NCI-H748 (cell line): ENCODE results near the gene BHMT.
A peak's percentile ranks its signal among the peaks of the same experiment; 100 is the strongest.
"Not testable (repeated sequence)": the region's sequence is repeated elsewhere in the genome, so short reads cannot be mapped to it uniquely, and the experiment has no call there.

Experiments used
- DNase-seq: peaks from one replicate; lab custom pipeline; 2025; ENCODE audit not compliant: unreplicated experiment; lab: John Stamatoyannopoulos, UW

The BHMT gene

GRCh38 chr5:79109527-79110492 is 1.8 kb upstream of the BHMT start:
- DNase-seq, result no peak

GRCh38 chr5:79111960-79112702 is 522 bp downstream of the BHMT start:
- DNase-seq, result no peak

GRCh38 chr5:79112703-79113058 is 1.1 kb downstream of the BHMT start:
- DNase-seq, result no peak

- DNase-seq, result no peak
Observed at GRCh38 chr5:79119486-79119885, 7.9 kb downstream of the BHMT start.

GRCh38 chr5:79120221-79120620 is 8.6 kb downstream of the BHMT start:
- DNase-seq, result no peak

- DNase-seq, result no peak
Observed at GRCh38 chr5:79122973-79123372, 11.4 kb downstream of the BHMT start.

- DNase-seq, result no peak
Observed at GRCh38 chr5:79124607-79125006, 13.0 kb downstream of the BHMT start.

- no peak for DNase-seq
Observed at GRCh38 chr5:79130781-79131180, 19.2 kb downstream of the BHMT start.

GRCh38 chr5:79133121-79133656 is 21.6 kb downstream of the BHMT start:
- peak; percentile 74 for DNase-seq

GRCh38 chr5:79133657-79134451 is 22.2 kb downstream of the BHMT start:
- peak; percentile 85 for DNase-seq

- no peak for DNase-seq
Observed at GRCh38 chr5:79135790-79136553, 24.4 kb downstream of the BHMT start.

- DNase-seq, result no peak
Observed at GRCh38 chr5:79136618-79137017, 25.0 kb downstream of the BHMT start.

- no peak for DNase-seq
Observed at GRCh38 chr5:79140553-79140952, 28.9 kb downstream of the BHMT start.

GRCh38 chr5:79143684-79144379 is 32.2 kb downstream of the BHMT start:
- DNase-seq, result no peak

- DNase-seq, result no peak
Observed at GRCh38 chr5:79147076-79147475, 35.5 kb downstream of the BHMT start.

GRCh38 chr5:79149433-79149832 is 37.8 kb downstream of the BHMT start:
- DNase-seq, result no peak

GRCh38 chr5:79151942-79152671 is 40.5 kb downstream of the BHMT start:
- DNase-seq, result no peak

- DNase-seq, result no peak
Observed at GRCh38 chr5:79157305-79157704, 45.7 kb downstream of the BHMT start.

GRCh38 chr5:79161647-79162046 is 50.0 kb downstream of the BHMT start:
- DNase-seq, result not testable (repeated sequence)
